ENCODE data around the gene SEMA6A. TPM values are rescaled to one million over a fixed set of nuclear protein-coding genes. Genes with fewer than 3 reads are reported as not detected.

The SEMA6A gene
- total RNA-seq, 2 experiments from 2014 or later: not detected

- Histone ChIP-seq H4K20me1 (ENCODE audit: insufficient read depth, low read length) (no peaks in the 10 kb centered on the region), H3K9me3 (ENCODE audit: low read length) (no peaks in the 10 kb centered on the region), H3K4me1 (ENCODE audit: insufficient read depth, low read length, poor library complexity, severe bottlenecking) (no peaks in the 10 kb centered on the region), H3K4me3 (ENCODE audit: low read depth, low read length, poor library complexity, severe bottlenecking) (no peak overlapping the region), H3K9me2 (ENCODE audit: insufficient read depth, low read length) (no peaks in the 10 kb centered on the region), H3K79me2 (ENCODE audit: insufficient read depth, low read depth, low read length) (no peaks in the 10 kb centered on the region), H3K36me3 (ENCODE audit: insufficient read depth, low read length) (no peaks in the 10 kb centered on the region), H3K27ac (ENCODE audit: low read depth, low read length, poor library complexity, severe bottlenecking) (no peak overlapping the region), H2AFZ (ENCODE audit: low read length) (no peak overlapping the region), H3K4me2 (ENCODE audit: low read length) (no peak overlapping the region)
- DNase-seq (ENCODE audit: low spot score): no peak
- intact Hi-C loops (cut with micrococcal nuclease; ENCODE audit: unreplicated experiment): no loop called here
- BruUV-seq (replicated peaks): no TSS peak
- POLR2A ChIA-PET: no interaction called here
- CTCF ChIA-PET (ENCODE audit: unreplicated experiment): no interaction called here
- TF ChIP-seq CTCF (conservative IDR thresholded peaks at IDR 0.05; ENCODE audit: low read length) (no peak), EZH2phosphoT487 (IDR thresholded peaks at IDR 0.05; ENCODE audit: borderline replicate concordance, low read depth, low read length) (no peak)
Measured at GRCh38 chr5:116396476-116397099, 178.0 kb downstream of the SEMA6A start.

- Histone ChIP-seq H3K9me3 (ENCODE audit: low read length) (no peaks in the 10 kb centered on the region), H3K27ac (ENCODE audit: low read depth, low read length, poor library complexity, severe bottlenecking) (no peak overlapping the region), H3K9me2 (ENCODE audit: insufficient read depth, low read length) (no peaks in the 10 kb centered on the region), H2AFZ (ENCODE audit: low read length) (no peak overlapping the region), H3K79me2 (ENCODE audit: insufficient read depth, low read depth, low read length) (no peaks in the 10 kb centered on the region), H3K4me1 (ENCODE audit: insufficient read depth, low read length, poor library complexity, severe bottlenecking) (no peaks in the 10 kb centered on the region), H3K4me3 (ENCODE audit: low read depth, low read length, poor library complexity, severe bottlenecking) (no peak overlapping the region), H4K20me1 (ENCODE audit: insufficient read depth, low read length) (no peaks in the 10 kb centered on the region), H3K36me3 (ENCODE audit: insufficient read depth, low read length) (no peaks in the 10 kb centered on the region), H3K4me2 (ENCODE audit: low read length) (no peak overlapping the region)
- intact Hi-C loops (cut with micrococcal nuclease; ENCODE audit: unreplicated experiment): no loop called here
- ChIA-PET POLR2A (interaction anchor here (0.7 to 1.1 kb wide), 2 partner anchors 11 to 28 kb away, joined by 4 to 12 read pairs; no protein-coding TSS in a partner anchor), CTCF (ENCODE audit: unreplicated experiment) (no interaction called here)
- TF ChIP-seq EZH2phosphoT487 (IDR thresholded peaks at IDR 0.05; ENCODE audit: borderline replicate concordance, low read depth, low read length) (no peak), CTCF (conservative IDR thresholded peaks at IDR 0.05; ENCODE audit: low read length) (no peak)
- DNase-seq (ENCODE audit: low spot score): no peak
- BruUV-seq (replicated peaks): no TSS peak
Measured at GRCh38 chr5:116395631-116396203, 178.9 kb downstream of the SEMA6A start.

- H3K79me2 ChIP-seq (ENCODE audit: insufficient read depth, low read depth, low read length): no peaks in the 10 kb centered on the region
- POLR2A ChIA-PET: interaction anchor here (0.7 to 1.1 kb wide), 2 partner anchors 11 to 29 kb away, joined by 4 to 12 read pairs; no protein-coding TSS in a partner anchor
- H4K20me1 ChIP-seq (ENCODE audit: insufficient read depth, low read length): no peaks in the 10 kb centered on the region
- CTCF ChIA-PET (ENCODE audit: unreplicated experiment): no interaction called here
- H3K9me3 ChIP-seq (ENCODE audit: low read length): no peaks in the 10 kb centered on the region
- H3K4me1 ChIP-seq (ENCODE audit: insufficient read depth, low read length, poor library complexity, severe bottlenecking): no peaks in the 10 kb centered on the region
- H3K9me2 ChIP-seq (ENCODE audit: insufficient read depth, low read length): no peaks in the 10 kb centered on the region
- no peaks in the 10 kb centered on the region for H3K36me3 ChIP-seq (ENCODE audit: insufficient read depth, low read length)
- TF ChIP-seq EZH2phosphoT487 (IDR thresholded peaks at IDR 0.05; ENCODE audit: borderline replicate concordance, low read depth, low read length): no peak
- TF ChIP-seq CTCF (conservative IDR thresholded peaks at IDR 0.05; ENCODE audit: low read length): no peak
- no peak for DNase-seq (ENCODE audit: low spot score)
- no peak overlapping the region for H3K4me3 ChIP-seq (ENCODE audit: low read depth, low read length, poor library complexity, severe bottlenecking)
- BruUV-seq (replicated peaks): no TSS peak
- no peak overlapping the region for H3K4me2 ChIP-seq (ENCODE audit: low read length)
- no peak overlapping the region for H2AFZ ChIP-seq (ENCODE audit: low read length)
- intact Hi-C loops (cut with micrococcal nuclease; ENCODE audit: unreplicated experiment): no loop called here
- H3K27ac ChIP-seq (ENCODE audit: low read depth, low read length, poor library complexity, severe bottlenecking): no peak overlapping the region
Measured at GRCh38 chr5:116395226-116395625, 179.4 kb downstream of the SEMA6A start.
